CD4-positive, alpha-beta T cell treated with Interferon alpha-2 for 1 hour (primary cell): ENCODE measurements around the gene BICD2.

Source experiments
- DNase-seq, 2 donors: peaks; one replicate each; pipeline ENCODE4 v3.0.0-alpha.2; 2020 to 2022

The BICD2 gene

GRCh38 chr9:92664394-92665152 lies 100.1 kb downstream of the BICD2 start:
- peak in 1 of 2 donors; percentile 20 for DNase-seq

DNA sequence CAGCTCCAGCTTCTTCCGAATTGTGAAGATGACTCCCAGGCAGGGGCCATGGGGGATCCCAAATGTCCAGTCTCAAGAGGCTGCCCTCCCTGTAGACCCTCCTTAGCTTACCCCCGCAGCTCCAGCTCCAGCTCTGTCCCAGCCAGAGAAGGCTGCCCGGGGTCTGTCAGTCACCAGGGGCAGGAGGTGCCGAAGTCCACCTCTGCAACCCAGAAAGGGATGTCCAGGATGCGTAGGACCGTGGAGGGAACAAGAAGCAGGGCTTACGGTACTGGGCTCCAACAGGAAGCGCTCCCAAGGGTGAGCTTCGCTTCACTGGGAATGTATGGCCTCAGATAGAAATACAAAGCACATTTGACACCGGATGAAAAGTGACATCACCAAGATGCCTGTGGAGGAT lies 100.7 kb downstream of the BICD2 start:
- no peak for DNase-seq

DNA sequence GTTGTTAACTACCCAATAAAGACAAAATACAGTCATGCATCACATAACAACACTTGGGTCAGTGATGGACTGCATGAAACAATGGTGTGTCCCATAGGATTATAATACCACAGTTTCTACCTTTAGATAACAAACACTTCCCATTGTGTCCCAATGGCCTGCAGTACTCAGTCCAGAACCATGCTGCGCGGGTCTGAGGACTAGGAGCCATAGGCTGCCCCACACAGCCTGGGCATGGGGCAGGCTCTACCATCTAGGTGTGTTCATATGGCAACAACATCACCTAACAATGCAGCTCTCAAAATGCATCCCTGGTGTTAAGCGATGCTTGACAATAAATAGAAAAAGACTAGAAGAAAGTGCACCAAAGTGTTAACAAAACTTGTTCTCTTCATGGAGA lies 101.5 kb downstream of the BICD2 start:
- no peak for DNase-seq

DNA sequence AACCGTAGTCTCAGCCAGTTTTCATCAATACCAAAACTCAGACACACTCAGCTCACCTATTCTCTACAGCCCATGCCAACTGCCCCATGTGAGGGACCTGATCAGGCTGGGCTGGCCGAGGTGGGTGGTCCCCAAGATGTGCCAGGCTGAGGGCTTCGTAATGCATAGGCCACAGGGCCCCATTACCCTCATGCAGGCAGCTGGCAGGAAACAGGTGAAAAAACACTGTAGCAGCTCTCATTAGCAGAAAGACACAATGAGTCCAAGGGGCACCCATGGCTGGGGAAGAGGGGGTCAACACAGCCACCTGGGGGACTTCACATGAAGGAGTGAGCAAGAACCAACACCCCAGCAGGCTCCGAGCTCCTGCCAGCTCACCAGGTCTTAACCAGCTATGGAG lies 102.9 kb downstream of the BICD2 start:
- no peak for DNase-seq
